Activated CD4-positive, CD25-positive, alpha-beta regulatory T cell treated with anti-CD3 and anti-CD28 coated beads, Interleukin-2, amount 50 U/mL, for 24 hours (primary cell): ENCODE data around the gene MGAT5.

Experiments used
- ATAC-seq, 2 donors: fragments of 150-1000 bp; cut with Tn5 transposase; one replicate each; pipeline ENCODE4 v1.10.0; 2021; ENCODE audit warnings: mild to moderate bottlenecking in 1 of 2, moderate library complexity in 1 of 2

MGAT5 gene

DNA sequence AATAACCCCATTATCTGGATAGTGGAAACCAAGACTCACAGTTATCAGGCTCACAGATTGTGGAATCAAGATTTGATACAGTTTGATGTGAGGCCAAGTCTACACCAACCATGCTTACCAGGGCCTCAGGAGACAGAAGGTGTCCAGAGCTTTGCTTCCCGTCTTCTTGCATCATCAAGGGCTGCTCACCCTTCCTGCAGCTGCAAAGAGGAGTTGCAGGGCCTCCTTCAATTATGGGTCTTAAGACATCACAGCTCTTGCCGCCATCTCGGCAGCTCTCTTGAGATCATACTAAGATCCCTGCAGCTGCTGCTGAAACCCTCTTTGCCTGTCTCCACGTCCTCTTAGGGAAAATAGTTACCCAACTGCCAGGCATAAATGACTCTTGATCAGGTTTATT is 176.0 kb downstream of the MGAT5 start:
- ATAC-seq = no peak

DNA sequence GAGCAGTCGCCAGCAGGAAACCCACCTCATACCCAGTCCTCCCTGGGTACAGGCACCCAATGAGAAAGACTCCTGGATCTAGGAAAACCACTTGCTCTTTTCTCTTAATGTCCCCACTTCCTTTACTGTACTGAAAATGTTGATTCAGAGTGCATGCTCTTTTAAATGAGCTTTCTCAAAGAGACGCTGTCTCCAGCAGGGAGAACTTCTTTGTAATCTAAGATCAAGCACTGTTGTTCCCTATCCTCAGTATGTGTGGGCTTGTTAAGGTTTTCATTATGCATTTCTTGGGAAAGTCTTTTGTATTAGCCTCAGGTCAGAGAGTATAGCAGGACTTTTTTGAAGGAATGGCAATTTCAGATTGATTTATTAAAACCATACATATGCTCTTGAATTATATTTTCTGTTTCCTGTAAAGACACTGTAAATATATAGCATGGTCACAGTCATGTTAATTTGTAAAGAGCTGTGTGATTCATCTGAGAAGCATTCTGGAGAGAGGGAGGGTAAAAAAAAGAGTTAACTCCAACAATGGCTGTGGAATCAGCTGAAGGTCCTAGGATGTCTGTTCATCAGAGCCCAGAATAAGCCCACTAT is 178.1 kb downstream of the MGAT5 start:
- ATAC-seq = no peak

DNA sequence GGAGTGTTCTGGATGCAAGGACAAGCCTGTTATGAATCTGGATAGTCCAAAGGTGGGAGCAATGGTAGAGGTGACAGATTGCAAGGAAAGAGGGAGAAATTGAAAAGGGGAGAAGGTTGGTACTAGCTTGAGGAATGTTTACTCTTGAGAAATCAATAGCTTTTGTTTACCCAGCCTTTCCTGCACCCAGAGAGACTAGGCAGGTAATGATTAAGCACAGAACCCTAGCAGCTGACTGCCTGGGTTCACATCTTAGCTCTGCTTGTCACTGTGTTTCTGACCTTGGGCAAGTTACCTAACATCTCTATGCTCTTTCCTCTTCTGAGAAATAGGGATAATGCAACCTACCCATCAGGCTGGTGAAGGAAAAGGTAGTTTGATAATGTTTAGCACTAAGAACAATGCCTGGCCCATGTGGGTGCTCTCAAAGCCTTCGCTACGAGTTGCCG is 178.6 kb downstream of the MGAT5 start:
- no peak for ATAC-seq

DNA sequence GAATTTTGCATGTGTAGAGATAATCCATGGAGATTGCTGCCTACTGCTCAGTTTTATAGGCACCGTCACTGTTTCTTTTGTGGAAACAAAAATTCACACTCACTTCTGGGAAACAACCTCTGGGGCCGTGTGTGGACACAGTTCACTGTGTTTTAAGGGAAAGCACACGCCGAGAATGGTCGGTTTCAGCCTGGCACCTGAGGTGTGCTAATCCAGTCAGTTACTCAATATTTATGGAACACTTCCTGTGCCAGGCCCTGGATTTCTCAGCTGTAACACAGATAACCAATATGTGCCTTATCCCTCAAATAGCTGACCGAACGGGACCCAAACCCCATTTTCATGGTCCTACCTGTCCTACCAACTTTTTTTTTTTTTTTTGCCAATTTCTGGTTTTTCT is 179.6 kb downstream of the MGAT5 start:
- ATAC-seq = no peak

DNA sequence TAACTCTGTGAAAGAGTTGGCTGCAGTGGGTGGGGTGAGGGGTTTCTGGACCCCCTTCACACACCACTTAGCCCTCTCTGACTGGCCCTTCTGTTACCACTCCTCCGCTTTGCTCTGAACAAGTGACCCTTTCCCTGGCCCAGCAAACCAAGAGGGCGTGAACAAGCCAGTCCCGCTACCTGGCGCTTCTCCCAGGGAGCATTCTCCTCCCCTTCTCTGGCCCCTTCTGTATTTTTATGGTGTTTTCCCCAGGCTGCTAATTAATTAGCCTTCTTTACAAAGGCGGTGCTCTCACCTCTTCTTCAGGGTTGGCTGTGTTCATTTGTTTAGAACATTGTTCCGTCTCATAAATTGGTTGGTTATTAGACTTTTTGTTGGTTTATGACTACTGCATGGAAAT is 180.1 kb downstream of the MGAT5 start:
- ATAC-seq = no peak

DNA sequence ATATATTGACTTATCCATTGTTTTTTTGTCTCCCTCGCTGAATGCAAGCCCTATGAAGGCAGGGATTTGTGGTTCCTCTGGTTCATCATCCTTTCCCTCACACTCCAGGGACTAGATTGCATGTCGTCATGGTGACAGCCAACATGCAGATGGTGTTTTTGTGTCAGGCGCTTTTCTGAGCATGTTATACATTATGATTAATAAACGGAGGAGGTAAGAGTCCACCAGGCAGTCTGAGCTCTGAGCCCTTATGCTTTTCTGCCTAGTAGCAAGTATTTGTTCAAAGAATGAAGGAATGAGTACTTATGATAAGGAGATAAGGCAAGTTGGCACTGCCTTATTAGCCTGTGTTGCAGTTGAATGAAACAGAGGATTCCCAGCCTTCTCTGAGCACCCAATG is 181.6 kb downstream of the MGAT5 start:
- no peak for ATAC-seq

DNA sequence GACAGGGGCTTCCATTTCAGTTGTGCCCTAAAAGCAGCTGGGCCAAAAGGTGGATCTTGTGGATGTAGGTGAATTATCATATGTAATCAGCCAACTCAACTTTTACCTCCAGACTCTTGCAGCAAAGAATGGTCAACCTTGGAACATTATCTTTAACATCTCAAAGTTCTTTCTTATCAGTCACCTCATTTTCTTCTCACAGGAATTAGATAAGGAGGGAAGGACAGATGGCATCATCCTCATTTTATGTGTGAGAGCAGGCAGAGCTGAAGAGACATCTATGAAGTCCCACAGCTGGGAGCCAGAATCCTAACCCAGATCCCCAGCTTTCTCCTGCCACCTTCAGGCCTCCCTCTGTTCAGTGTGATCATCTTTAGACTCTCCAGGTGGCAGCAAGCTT is 182.1 kb downstream of the MGAT5 start:
- no peak for ATAC-seq

DNA sequence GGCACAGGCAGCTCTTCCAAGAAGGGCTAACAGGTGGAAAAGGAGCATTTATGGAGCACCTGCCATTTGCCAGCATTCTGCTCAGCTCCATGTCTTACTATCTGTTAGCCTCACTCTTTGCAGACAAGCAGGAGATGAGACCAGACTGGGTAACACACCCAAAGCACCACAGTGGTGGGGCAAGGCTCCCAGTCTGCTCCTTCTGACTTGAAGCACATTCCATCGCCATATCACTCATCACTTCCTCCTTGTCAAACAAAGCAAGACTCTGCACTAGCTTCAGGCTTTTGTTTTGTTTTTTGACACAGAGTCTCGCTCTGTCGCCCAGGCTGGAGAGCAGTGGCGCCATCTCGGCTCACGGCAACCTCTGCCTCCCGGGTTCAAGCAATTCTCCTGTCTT is 182.8 kb downstream of the MGAT5 start:
- no peak for ATAC-seq

DNA sequence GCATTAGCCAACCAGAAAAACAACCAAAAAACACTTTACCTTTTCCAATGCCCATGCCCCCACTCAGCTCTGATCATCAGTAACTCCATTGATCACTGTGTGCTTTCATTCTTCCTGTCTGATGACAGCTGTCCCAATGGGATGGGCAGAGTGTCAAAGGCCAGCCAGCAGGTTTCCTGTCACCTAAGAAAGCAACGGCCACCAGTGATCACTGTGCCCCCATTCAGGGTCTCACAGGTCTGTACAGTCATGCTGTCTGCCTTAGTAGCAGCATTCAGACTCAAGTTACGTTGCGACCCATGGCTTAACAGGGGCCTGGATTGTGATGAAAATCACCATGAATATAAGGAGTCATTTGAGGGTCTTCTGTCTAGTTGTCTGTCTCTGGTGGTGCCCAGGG is 184.5 kb downstream of the MGAT5 start:
- ATAC-seq = no peak

DNA sequence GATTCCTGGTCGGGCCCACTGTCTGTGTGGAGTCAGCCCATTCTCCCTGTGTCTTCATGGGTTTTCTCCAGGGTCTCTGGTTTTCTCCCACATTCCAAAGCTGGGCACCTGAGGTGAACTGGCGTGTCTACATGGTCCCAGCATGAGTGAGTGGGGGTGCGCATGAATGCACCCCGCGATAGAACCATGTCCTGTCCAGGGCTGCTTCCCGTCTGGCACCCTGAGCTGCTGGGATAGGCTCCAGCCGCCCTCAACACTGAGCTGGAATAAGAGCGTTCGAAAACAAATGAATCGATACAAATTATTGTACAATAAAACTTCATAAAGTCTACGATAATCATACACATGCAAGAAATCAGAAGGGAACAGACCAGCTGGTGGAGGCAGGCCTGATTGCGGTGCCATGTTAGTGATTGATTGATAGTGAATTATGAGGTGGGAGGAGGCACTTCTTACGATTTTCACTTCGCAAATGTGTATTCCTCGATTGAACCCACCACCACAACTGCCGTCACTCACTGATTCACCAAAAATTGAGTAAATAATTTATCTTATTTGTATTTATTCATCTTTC is 186.6 kb downstream of the MGAT5 start:
- ATAC-seq = no peak

DNA sequence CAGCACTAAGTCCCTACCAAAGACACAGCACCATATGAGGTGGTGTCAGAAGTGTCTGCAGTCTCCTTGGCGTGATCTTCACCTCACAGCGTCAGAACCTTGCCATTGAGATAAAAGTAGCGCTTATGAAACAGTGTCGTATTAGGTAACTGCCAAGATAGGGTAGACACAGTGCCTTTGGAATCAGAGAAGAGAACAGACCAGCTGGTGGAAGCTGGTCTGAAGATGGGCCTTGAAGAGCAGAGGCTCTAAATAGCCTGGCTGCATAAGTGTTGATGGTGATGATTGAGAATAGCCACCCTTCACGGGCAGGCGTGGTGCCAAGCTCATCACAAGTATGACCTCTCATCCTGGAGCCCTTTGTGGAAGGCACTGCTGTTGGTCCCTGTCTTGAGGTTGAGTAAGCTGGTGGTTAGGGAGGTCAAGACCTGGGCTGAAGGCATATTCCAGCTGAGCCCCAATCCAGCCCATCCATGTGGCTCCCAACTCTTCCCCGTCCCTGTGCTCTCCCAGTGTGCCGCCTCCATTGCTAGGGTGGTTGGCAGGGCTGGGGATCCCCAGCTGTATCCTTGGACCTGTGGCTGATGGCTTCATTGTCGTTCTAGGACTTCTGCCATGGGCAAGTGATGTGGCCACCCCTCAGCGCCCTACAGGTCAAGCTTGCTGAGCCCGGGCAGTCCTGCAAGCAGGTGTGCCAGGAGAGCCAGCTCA is 187.4 kb downstream of the MGAT5 start:
- no peak for ATAC-seq

DNA sequence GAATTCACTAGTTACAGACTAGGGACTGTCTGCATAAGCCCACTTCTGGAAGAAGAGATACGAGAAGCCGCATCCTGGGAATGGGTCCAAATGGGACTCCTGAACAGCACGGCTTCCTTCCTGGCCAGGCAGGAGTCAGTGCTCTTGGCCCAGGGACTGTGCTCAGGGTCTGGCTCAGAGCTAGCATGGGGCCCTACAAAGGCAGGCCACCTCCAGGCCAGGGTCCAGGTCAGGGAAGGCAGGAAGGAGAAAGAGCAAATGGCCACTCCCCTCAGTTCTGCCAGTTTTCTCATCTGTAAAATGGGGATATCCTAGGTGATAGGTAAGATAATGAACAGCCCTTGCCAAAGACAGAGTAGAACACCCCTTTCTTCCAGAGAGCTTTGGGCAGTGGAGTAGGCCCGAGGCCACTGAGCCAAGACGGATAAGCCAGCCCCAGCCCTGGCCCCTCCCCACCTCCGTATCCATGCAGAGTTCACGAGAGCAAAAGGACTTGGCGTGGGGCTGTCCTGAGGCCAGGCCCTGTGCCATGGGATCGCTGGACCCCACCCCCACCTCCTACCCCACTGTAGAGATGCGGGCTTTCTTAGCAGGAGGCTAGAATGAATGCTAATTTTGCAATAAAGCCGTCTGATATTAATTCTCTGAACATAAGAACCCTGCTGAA is 190.1 kb downstream of the MGAT5 start:
- no peak for ATAC-seq

DNA sequence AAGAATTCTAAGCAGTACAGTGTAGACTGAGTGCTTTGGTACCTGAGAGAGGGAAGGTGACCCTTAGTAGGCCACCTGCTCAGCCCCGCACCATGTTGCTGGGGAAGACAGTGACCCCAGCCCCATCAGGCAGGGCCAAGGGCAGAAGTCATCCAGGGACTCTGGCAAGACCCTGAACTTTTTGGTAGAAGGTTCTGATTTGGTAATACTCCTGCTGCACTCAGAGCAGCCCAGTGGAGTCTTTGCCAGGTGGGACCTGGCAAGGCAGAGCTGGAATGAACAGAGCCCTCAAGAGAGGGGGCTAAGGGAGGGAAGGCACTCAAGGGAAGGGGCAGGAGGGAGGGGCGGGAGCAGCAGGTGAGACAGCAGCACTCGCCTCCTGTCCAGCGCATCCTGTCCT is 191.2 kb downstream of the MGAT5 start:
- no peak for ATAC-seq

DNA sequence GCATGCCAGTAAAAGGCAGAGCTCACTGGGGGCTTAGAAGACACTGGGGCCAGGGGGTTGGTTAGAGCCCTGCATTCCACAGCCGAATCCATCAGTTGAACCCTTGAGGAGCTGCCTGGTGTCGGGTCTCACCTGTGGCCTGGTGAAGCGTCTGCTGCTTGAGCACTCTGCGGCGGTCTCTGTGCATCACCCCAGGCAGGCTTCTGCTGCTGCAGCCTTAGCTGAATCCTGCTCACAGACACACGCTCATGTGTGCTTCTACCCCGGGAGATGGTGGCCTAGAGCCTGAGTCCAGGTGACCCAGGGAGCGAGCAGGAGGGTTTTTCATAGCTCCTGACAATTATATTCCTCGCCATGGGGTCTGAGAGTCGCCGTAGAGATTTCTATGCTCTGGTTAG is 192.1 kb downstream of the MGAT5 start:
- ATAC-seq = no peak

DNA sequence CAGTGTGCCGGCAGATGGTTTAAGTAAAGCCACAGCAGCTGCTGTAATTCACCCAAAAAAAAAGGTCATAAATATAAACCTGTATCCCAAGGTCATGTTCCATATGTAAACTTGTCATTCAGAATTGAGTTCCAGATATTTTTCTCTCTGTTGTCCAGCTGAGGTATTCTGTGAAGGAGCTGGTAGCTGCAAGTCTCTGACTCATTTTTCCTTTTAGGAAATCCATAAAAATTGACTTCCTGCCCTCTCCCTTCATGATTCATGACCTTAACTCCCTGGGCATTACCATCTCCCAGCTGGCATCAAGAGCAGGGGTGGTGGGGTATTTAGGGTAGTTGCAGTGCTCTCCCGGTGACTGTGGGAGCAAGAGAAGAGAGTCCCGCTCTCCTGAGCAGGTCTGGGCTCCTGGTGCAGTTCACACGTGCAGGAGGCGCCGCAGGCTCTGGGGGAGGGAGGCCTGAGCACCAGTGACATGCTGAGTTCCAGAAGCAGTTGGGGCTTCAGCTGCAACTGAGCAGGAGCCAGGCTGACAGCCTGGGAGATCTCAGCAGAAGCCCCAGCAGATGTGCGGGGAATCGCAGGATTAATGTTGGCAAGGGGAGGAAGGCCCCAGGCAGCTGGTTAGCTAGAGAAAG is 192.6 kb downstream of the MGAT5 start:
- ATAC-seq = no peak

DNA sequence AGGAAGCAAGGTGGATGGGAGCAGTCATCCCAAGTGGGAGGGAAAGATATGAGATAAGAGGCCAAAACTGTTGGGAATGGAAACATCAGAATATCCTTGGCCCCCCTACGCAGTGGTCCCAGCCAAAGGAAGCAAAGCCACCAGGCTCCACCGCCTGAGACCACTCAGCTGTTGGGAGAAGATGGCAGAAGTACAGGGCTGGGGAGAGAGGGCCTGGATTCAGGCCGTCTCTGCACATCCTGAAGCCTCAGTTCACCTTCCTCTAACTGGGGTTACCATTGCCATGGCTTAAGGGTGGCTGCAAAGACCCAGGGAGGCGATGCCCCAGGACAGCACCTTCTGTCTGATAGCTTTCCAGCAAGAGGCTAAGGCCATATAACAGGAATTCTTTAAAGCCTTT is 193.8 kb downstream of the MGAT5 start:
- no peak for ATAC-seq

DNA sequence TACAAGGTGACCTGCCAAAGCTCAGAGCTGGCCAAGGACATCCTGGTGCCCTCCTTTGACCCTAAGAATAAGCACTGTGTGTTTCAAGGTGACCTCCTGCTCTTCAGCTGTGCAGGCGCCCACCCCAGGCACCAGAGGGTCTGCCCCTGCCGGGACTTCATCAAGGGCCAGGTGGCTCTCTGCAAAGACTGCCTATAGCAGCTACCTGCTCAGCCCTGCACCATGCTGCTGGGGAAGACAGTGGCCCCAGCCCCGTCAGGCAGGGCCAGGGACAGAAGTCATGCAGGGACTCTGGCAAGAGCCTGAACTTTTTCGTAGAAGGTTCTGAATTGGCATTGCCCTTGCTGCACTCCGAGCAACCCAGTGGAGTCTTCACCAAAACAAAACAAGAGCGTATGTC is 194.8 kb downstream of the MGAT5 start:
- no peak for ATAC-seq

DNA sequence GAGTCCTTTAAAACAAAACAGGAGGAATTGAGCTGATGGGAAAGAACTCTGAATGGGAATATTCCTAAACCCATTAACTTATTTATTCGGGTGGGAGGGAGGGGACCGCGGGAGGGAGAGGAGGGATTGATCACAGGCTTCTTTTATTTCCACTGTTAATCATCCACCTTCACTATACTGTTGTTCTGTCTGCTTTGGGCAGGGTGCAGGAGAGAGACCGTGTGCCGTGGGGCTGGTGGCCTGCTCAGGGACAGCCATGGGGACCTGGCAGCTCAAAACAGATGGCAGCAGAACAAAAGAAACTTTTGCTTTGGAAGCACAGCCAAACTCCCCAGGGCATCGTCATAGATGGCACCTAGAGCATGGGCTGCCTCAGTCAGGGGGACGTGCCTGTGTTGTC is 195.3 kb downstream of the MGAT5 start:
- ATAC-seq = no peak

DNA sequence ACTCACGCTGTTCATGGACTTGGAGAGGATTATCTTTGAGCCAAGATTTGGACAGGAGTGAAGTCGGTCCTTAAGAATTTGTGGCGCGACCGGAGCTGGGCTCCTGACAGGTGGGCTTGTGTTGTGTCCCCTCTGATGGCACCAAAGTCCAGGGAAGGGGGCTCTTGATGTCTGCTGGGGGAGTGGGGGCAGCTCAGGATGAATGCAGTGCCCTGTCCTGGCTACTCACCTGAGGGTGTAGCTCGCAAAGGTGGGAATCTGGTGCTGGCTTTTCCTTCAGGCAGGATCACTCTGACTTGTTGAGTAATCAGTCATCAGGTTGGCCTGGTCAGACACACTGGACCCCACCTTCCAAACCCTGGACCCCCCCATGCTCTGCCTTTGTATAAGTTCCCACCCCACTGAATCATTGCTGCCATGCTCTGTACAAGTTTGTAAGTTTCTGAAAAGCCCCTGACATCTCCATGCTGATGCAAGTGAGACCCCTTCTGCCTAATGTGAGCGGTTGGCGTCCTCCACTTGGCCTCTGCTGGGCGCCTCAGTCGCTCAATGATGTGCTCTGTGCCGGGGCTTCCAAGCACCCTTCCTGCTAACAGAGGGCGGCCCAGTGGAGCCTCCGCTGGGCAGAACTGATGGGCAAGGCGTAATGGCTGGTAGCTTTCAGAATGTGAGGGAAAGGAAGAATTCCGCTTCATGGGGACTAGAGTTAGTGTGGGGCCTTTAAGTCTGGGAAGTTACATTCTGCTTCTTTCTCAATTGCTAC is 196.1 kb downstream of the MGAT5 start:
- ATAC-seq = no peak

DNA sequence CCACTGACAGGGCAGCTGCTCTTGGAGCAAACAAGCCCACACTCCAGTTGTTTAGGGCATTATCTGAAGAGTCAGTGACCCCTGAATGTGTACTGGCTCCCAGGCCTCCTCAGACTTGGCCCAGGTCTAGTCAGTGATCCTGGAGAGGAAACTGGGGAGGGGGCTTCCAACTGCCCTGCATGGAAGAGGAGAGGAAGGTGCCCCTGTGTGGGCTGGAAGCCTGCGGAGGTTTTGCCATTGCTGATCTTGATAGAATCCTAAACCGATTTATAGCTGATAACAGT is 197.4 kb downstream of the MGAT5 start:
- no peak for ATAC-seq

DNA sequence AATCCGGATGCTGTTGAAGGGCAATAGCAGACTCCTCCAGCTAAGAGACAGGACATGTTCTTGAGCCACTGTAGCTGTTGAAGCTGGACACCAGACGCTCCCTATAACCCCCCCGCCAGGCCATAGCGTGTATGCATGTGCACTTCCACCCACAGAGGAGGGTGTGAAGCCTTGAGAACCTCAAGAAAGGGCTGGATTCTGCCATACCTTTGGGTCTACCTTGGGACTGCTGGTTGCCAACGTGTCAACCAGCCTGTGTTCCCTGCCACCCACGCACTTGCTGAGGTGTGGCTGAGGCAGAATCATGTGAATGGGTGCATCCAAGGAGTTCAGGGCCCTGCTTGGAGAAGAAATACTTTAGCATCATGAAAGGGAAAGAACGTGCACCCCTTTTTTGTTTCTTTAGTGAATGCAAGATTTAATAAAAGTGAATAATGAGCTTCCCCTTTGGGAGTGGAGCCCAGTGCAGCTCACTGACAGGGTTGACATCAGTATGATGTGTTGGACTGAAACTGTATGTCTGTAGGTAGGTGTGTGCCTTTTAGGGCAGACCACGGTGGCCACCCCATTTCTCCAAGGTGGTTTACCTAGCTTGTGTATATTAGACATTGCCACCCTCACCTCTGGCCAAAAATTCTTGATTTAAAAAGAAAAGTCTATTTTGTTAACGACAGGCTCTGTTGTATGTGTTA is 198.3 kb downstream of the MGAT5 start:
- ATAC-seq = no peak

DNA sequence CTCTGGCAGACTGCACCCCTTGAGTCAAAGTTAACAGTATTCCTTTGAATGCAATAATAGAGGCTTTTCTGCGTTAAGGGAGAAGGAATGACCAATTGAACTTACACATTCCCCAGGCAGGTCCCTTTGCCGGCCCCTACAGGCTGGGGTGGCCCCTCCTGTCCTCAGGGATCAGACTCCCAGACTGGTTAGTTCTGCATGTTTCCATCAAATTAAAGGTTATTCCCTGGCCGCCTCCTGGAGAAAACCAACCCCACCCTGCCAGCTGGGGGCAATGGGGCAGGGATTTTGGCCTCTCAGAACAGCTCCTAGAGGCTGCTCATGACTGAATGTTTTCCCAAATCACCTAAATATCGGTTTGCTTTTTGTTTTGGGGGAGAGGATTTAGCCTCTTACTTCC is 199.6 kb downstream of the MGAT5 start:
- ATAC-seq = no peak
